Effector CD4-positive, alpha-beta T cell (primary cell): Measurements from ENCODE around the gene MLH1.
"Not testable (repeated sequence)": the region's sequence is repeated elsewhere in the genome, so short reads cannot be mapped to it uniquely, and the experiment has no call there.

ENCODE experiments used
- DNase-seq: peaks from one replicate; pipeline ENCODE4 v3.0.0-alpha.2; 2020
- total RNA-seq: gene quantifications from one replicate; lab custom pipeline; 2026; lab: John Stamatoyannopoulos, UW

MLH1 gene
- total RNA-seq, result 53.5 reads per million, percentile 70 among the genes with 10 or more reads in this experiment

GRCh38 chr3:36993326-36994283 is at the start of gene MLH1:
TSS of gene MLH1 (plus strand) at chr3:36993518. CDS start at chr3:36993548, 30 bp downstream.
- peak; percentile 92 for DNase-seq

DNA sequence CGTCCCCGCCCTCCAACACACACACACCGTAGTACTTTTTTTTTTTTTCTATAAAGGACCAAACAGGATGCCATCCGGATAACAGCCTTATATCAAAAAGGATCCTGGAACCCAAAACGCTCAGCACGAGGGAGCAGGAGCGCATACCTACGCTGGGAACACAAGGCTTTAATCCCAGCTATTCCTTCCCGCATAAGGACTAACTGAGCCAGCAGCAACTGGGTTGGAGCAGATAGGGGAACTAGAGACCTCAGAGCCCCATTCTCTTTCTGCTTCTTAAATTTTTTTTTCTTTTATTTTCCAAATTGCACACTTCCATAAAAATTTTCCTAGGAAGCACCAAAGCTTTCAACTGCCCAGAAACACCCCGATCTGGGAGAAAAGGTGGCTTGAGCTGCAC is 49.7 kb upstream of the MLH1 start:
- DNase-seq, result no peak

- DNase-seq, result no peak
Measured at GRCh38 chr3:36944012-36944640, 49.2 kb upstream of the MLH1 start.

DNA sequence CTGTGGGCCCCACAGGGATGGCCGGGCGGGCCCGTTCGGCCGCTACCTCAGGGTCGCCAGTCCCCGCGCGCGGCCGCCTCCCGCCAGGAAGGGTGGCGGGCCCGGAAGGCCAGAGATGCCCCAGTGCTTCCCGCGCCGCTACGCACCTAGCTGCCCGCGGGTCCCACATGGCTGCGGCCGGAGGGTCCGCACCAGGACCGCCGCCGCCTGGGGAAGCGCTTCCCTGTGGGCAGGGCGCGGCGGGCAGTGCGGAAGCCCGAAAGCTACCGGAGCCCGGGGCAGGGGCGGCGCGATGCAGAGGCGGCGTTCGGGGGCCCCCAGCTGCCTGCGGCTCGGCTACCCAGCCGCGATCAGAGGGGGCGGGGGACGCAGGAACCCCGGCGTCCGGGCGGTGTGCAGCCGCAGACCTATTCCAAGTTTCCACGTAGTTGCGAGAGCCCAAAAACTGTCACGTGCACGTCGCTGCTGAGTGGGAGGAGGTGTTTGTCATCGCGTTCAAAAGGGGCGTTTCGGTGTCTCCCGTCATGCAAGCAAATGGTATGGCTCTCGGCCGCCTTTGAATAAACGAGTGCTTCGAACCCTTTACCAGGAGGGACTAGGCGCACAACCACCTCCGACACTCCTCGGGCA is 48.6 kb upstream of the MLH1 start, which contains the start of gene TRANK1:
TRANK1 (minus strand) TSS at position 414 of the 630 bp plus-strand sequence; CDS start at position 169, 245 bp downstream.
- DNase-seq, result peak; percentile 76

GRCh38 chr3:36945333-36945980 is 47.9 kb upstream of the MLH1 start:
- no peak for DNase-seq

DNA sequence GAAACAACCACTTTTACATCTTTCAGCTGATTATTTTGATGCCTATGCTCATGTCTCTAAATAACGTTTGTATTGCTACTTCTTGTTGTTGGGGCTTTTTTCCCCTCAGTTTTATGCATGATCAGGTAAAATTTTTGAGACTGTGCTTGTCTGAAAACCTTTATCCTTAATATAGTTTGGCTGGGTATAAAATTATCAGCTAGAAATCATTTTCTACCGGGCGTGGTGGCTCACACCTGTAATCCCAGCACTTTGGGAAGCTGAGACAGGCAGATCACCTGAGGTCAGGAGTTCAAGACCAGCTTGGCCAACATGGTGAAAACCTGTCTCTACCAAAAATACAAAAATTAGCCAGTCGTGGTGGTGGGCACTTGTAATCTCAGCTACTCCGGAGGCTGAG is 45.5 kb upstream of the MLH1 start:
- not testable (repeated sequence) for DNase-seq

GRCh38 chr3:36954452-36955134 is 38.7 kb upstream of the MLH1 start:
- DNase-seq, result no peak

DNA sequence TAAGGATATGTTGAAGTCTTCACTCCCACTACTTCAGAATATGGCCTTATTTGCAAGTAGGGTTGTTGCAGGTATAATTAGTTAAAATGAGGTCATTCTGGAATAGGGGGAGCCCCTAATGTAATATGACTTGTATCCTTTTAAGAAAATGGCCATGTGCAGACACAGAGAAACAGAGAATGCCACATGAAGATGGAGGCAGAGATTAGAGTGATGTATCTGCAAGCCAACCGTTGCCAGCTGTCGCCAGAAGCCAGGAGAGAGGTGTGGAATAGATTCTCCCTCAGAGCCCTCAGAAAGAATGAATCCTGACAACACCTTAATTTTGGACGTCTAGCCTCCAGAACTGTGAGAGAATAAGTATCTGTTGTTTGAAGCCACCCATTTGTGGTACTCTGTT is 37.2 kb upstream of the MLH1 start:
- DNase-seq, result no peak

DNA sequence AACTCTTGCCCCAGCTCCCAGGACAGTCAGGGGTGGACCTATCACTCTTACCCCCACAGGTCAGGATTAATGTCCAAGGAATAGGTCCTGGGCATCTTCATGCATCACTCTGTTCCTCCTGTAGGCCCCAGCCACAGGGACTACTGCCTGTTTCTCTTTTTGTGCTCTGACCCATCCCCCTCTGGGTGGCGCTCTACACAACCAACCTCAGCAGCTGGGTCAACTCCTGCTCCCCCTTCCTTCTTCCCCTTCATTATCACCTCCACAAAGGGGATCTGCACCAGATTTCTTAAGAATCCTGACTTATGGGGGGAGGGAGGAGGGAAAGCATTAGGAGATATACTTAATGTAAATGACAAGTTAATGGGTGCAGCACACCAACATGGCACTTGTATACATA is 36.3 kb upstream of the MLH1 start:
- DNase-seq, result no peak

DNA sequence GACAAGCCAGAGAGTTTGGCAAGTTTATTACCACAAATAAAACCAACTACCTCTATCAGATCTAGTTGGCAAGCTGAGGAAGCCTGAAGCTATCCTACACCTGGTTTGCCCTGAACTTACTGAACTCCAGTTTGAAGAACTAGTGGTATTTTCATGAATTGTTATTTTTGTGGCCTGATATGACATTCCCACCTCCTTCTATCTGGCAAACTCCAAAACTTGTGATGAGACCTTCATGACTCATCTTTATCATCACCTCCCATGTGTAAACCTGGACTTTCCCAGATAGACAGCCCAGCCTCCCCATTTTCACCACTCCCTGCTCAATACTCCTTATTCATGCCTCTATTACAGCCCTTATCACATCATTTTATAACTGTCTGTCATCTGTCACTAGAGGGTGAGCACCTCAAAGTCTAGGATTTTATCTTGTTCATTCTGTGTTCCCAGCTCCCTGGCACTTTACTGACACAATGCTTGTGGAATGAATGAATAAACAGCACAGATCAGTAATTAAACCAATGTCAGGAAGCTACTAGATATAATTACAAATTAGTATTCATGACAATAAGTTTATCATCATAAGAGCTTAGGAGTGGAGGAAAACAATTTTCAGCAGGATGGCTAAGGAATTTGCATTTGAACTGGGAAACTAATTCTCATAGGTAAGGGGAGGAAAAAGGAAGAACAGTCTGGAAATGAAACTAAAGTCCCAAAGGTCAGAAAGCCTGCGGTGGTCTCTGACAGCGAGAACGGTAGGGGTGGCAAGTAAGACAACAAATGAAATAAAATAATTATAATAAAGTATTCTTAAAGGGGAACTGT is 35.2 kb upstream of the MLH1 start:
- no peak for DNase-seq

DNA sequence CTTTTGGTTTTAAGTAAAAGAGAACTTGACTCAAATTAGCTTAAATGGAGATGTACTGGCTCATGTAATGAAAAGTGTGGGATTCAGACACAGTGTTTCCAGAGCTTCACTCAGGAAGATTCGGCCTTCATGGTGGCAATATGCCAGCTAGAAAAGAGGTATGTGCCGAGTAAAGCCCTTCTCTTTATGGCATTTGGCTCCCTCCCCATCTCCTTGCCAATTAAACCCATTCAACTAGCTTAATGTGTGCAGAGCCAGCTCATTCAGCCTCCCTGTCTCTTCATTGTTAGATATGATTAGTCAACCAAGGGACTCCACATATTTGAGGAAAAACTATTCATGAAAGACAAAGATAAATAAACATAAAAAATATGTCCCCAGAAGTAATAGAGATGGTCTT is 33.5 kb upstream of the MLH1 start:
- no peak for DNase-seq

DNA sequence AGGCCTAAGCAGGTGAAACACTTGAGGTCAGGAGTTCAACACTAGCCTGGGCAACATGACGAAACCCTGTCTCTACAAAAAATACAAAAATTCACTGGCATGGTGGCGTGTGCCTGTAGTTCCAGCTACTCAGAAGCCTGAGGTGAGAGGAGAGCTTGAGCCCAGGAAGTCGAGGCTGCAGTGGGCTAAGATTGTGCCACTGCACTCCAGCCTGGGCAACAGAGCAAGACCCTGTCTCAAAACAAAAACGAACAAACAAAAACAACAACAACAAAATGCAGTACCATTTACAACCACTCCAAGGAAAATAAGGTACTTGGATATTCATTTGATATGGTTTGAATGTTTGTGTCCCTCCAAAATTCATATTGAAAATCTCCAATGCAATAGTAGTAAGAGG is 32.8 kb upstream of the MLH1 start:
- no peak for DNase-seq

DNA sequence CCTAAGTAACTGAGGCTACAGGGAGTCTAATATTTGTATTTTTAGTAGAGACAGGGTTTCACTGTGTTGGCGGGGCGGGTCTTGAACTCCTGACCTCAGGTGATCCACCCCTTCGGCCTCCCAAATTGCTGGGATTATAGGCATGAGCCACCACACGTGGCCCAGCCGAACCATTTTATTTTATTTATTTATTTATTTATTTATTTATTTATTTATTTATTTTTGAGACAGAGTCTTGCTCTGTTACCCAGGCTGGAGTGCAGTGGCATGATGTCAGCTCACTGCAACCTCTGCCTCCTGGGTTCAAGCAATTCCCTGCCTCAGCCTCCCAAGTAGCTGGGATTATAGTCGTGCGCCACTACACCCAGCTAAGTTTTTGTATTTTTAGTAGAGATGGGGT is 30.3 kb upstream of the MLH1 start:
- DNase-seq, result not testable (repeated sequence)

GRCh38 chr3:36964331-36964730 is 29.0 kb upstream of the MLH1 start:
- no peak for DNase-seq

DNA sequence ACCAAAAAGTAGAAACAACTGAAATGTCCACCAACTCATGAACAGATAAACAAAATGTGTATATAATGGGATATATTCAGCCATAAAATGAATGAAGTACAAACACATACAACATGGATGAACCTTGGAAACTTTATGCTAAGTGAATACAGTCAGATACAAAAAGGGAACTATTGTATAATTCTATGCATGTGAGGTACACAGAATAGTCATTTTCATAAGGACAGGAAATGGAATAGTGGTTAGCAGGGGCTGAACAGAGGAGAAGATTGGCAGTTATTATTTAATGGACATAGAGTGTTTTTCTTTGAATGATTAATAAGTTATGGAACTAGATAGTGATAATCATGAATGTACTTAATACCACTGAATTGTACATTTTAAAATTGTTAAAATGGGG is 28.5 kb upstream of the MLH1 start:
- no peak for DNase-seq

- DNase-seq, result no peak
Measured at GRCh38 chr3:36965440-36965839, 27.9 kb upstream of the MLH1 start.

DNA sequence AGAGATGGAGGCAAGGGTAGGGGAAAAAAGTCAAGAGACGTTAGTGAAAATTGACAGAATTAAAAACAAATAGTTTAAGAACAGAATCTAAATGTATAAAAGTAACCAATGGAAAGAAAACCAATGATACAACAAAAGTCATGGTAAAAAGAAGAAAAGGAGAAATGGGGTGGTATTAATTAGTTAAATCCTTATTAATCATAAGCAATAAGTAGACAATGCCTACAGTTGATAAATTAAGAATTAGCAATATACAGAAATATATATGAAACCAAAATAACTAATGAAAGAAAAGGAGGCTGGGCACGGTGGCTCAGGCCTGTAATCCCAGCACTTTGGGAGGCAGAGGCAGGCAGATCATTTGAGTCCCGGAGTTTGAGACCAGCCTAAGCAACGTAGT is 24.2 kb upstream of the MLH1 start:
- no peak for DNase-seq

DNA sequence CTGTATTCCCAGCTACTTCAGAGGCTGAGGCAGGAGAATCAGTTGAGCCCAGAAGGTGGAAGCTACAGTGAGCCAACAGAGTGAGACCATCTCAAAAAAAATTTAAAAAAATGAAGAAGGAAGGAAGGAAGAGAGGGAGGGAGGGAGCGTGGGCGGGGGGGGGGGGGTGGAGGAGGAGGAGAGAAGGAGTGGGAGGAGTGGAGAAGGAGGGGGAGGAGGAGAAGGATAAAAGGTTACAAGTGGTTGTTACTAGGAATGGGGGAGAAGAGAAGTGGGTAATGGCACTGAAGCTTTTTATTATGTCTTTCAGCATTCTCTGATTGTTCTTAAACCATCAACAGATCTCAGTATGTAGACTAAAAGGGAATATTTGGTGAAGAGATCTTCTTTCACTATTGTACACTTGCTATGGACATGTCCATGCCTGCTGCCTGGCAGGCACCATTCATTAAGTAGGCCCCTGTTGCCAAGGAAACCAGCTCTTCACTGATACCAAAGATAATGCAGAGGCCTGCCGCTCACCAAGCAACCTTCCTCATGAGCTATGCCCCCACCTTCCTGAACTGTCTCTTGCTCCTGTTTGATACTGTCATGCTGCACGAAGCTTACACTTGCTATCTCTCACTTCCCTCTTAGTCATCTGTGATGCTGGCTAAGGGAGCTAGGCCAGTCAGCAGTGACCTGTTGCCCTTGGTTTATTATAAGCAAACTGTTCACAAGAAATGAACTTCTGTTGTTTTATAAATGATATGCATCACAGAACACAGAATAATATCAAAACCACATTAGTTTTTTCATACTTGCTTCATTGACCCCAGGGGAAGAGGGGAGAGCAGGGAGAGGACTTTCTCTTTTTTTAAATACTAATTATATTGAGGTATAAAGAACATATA is 23.5 kb upstream of the MLH1 start:
- DNase-seq, result peak; percentile 16

DNA sequence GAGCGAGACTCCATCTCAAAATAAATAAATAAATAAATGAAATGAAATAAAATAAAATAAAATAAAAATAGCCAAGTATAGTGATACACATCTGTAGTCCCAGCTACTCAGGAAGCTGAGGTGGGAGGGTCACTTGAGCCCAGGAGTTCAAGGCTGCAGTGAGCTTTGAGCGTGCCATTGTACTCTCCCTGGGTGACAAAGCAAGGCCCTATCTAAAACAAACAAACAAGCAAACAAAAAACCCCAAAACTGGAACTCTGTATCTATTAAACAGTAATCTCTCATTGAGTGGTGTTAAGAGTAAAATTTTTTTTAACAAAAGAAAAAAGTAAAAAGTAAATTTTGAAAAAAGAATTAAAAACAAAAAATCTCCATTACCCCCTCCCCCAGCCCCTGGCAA is 21.2 kb upstream of the MLH1 start:
- no peak for DNase-seq

GRCh38 chr3:36973139-36973538 is 20.2 kb upstream of the MLH1 start:
- no peak for DNase-seq
